TTC549 (cell line): Measurements from ENCODE around the gene DLGAP4.

Experiments
- FAIRE-seq: peaks from 2 replicates; lab custom pipeline; 2012; peaks lifted over from hg19 to GRCh38; lab: Jason Lieb, UNC

Gene DLGAP4

DNA sequence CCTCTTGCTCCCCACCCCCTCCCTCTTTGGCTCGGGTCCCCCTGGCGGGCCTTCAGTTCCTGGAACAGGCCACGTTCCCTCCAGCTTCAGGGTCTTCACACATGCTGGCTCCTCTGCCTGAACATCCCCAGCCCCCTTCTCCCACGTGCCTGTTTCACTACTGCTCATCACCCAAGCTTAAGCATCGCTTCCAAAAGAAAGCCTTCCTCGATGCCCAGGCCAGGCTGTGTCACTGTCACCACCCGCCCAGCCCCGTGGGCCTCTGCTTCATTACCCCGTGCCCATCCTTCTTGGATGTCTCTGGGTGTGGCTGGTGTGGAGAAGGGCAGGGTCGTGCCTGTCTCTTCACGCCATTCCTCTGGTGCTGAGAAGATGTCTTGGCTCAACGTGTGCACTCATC, 2.8 kb downstream of the DLGAP4 start:
- FAIRE-seq, result no peak

DNA sequence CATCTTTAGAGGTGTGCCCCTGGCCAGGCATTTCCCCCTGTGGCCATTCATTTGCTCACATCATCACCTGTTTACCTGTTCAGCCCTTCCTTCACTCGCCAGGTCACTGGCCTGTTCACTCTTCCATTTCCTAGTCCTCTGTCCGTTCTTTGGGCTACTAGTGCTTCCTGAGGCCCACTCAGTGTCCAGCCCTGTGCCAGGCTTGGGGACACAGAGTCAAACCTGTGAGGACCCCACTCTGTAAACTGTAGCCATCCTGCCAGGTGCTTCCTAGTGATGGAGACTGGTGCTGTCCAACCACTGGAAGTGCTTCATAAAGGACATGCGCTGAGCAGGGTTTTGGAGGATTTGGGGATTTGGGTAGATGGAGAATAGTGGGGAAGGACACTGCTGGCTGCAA, 3.5 kb downstream of the DLGAP4 start:
- no peak for FAIRE-seq

DNA sequence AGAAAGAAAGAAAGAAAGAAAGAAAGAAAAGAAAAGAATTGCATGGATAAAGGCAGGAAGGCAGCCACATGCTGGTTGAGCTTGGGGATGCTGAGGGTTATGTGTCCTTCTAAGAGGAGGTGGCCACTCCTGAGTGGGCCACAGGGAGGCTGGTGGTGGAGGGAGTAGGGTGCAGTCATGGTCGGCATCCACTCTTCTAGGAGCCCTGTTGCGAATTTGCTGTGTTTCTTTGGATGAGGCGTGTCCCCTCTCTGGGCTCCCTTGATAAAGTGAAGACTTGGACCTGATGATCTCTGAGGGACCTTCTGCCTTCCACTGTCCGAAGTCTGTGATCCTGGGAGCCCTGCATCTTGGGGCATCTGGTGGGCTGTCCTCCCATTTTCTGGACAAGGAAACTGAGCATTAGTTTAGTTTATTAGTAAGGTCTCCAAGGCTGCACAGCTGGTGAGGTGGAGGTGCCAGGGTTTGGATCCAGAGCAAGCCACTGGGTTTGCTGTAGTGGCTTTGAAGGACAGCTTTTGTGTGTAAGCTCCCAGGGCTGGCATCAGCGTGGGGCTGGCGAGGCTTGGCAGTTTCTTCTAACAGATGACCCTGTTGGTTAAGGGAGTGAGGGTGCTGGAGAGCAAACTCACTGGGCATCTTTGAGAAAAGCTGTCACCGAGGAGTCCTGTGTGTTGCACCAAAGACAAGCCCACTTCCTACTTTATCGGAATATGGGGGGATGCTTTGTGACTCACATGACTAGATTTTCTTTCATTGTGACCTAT, 4.3 kb downstream of the DLGAP4 start:
- FAIRE-seq, result no peak

DNA sequence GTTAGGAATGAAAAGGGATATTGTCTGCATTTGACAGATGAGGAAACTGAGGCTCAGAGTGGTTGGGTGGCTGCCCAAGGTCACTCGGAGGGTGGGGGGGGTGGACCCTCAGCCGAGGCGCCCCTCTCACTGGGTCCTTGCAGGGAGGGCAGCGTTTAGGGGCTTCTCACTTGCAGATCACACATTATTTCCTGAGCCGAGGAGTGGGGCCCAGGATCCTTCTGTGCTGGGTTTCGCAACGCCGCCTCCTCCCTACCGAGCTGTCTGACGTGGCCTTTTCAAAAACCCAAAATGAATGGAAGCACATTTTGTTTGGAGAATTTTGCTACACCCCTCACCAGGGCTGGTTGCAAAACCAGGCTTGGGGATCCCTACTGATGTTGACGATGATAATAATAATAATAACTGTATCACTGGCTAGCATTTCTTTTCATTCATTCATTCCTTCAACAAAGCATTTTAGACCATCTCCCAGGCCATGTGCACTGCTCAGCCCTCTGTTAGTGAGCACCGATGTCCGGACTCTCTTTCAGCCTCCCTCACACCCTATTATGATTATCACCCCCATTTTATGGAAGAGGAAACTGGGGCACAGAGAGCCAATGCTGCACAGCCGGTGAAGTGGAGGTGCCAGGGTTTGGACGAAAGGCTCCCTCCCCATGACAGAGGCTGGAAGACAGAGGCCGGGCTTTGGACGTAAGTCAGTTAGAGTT, 5.2 kb downstream of the DLGAP4 start:
- FAIRE-seq, result no peak

DNA sequence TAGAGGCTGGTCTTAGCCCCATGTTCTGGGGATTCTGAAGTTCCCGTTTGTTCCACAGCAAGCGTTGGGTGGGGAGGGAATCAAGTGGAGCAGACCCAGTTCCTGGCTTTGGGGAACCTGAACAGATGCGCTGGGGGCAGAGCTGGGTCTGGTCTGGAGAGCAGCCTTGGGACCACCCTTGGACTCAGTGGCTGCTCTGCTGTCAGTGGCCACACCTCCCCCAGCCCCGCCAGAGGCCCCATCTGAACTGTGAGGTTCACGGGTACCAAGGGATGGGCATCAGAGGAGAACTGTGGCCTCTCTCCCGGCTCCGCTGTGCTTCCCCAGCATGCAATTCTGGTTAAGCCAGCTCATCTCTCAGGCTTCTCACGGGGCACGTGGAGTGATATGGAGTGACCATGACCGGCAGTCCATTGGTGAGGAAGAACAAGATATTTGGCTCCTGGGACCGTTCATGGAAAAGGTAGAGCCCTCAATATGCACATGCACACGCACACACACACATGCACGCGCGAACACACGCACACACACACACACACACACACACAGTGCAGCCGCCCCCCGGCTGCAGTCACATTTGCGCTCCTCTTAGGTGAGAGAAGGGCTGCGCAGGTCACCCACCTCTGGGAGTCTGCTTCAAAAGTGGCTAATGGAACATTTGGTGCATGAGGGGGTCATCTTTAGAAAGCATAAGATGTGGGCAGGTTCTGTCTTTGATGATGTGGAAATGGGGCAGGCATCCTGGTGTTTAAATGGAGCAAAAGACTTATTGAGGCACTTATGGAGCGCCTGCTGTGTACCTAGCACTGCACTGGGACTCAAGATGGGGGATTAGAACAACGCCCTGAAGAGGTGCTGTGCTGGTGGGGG, 6.0 kb downstream of the DLGAP4 start:
- FAIRE-seq, result no peak

DNA sequence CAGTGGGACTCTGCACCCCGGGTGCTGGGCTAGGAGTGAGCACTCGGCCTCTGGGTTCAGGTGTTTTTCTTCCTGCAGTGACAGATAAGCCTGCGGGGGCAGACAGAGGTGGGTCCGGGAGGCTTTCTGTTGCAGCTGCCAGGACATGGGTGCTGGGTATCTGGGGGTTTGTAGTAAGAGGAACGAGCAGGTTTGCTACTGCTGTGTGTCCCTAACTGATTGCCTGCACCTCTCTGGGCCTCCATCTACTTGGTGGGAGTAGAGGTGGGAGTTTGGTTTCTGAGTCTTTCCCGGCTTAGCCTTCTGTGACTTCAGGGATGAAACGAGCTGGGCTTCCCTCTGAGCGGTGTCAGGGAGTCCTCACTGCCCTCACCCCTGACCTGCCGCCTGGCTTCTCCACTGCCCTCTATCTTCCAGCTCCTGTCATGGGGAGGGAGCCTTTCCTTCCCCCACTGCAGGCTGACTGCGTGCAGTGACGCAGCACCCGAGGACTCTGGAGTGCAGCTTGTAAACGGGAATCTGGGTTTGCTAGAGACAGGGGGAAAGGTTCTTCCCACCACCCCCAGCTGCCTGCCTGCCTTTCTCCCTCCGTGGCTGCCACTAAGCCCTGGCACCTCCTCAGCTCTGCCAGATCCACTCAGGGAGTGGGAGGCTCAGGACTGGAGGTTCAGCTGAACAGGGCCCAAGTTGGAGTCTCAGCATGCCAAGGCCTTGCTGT, 6.7 kb downstream of the DLGAP4 start:
- no peak for FAIRE-seq

DNA sequence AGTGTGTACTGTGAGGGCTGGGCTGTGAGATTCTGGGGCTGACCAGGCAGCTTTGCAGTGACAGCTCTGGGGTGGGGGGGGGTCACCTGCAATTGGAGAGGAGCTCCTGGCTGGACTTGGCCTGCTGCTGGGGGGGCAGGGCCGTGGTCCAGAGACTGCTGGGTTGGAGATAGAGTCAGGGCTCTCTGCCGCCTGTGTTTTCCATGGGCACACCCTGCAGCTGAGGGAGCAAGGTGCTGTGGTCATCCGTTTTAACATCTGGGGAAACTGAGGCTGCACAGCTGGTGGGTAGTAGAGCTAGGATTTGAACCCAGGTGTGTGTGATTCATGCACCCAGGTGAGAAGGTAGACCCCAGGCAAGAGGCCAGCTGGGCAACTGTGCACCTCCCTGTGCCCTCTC, 7.3 kb downstream of the DLGAP4 start:
- FAIRE-seq, result no peak

DNA sequence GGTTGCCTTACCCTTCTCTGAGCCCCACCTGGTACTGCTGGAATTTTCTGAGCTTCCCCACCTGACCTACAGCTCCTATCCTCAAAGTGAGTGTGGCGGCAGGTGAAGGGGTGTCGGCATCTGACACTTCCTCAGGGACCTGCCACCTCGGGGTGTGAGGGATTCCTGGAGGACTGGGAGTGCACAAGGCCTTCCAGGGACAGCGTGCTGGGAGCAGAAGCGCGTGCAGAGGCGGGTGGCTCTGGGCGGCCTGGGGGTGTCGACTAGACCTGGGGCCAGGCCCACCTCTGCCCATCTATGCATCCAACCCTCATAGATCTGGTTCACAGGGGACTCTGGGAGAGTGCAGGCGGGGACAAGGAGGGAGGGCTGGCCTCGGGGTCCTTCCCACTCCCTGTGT, 7.8 kb downstream of the DLGAP4 start:
- no peak for FAIRE-seq

DNA sequence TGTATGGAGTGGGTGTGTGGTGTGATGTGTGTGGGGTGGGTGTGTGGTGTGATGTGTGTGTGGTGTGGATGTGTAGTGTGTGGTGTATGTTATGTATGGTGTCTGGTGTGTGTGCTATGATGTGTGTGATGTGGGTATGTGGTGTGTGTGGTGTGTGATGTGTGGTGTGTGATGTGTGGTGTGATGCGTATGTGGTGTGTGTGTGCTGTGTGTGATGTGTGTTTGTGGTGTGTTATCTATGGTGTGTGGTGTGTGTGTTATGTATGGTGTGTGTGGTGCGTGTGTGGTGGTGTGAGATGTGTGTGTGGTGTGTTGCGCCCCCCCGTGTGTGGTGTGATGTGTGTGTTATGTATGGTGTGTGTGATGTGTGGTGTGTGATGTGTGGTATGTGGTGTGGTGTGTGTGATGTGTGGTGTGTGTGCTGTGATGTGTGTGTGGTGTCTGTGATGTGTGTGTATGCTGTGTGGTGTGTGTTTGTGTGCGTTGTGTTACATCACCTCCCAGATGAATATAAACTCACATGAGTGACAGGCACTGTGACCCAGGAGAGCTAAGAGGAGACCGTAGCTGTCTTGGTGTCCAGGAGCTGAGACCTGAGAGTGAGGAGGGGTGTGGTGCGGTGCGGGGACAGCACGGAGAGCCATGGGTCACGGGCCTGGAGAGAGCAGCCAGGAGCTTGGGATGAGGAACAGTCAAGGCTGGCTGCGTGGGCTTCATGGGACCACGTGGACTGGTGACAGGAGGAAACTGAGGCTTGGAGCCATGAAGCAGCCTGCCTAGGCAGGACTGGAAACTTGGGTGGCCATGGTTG, 8.8 kb downstream of the DLGAP4 start:
- FAIRE-seq, result no peak

DNA sequence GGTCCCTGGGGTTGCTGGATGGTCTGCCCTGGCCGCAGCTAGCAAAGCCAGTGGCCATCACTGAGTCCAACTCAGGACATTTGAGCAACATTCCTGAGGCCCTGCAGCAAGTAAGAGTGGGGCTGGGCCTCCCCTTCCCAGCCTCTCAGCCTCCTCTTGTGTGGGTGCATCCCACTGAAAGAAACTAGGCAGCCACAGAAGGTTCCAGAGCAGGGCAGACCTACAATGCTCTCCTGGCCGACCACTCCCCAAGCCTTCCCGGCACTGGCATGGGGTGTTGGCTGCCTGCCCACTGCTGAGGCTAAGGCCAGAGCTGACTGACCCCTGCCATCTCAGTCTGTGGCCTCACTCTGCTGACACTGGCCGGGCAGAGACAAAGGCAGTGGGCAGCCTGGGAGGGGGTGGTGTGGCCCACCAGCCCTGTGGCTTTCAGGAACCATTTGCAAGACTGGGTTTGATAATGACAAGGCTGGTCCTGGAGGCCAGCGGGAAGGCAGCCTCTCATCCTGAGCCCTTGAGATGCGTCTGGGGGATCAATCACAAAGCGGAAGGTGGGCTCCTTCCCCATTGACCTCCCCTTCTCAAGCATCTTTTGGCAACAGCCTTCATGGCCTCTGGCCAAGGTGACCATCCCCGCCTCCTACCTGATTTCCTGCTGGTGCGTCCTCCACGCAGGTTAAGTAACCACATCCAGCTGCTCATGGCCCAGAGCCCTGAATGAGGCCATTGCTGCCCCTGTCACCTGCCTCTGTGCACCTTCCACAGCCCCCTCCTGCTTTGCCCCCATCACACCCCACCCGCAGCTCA, 9.6 kb downstream of the DLGAP4 start:
- no peak for FAIRE-seq

DNA sequence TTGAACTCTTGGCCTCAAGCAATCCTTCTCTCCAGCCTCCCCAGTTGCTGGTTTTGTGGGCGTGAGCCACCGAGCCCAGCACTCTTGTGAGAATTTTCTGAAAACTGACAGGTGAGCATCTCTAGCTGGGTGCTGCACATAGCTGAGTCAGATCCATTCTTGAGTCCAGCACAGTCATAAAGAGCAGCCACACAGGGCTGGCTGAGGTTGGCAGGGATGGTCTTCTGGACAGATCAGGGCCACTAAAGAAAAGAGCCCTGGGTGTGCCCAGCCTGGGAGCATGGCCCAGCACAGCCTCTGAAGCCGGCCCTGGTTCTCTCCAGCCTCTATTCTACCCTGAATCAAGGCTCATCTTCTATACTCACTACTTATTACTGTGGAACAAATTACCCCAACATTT, 11.5 kb downstream of the DLGAP4 start:
- no peak for FAIRE-seq

DNA sequence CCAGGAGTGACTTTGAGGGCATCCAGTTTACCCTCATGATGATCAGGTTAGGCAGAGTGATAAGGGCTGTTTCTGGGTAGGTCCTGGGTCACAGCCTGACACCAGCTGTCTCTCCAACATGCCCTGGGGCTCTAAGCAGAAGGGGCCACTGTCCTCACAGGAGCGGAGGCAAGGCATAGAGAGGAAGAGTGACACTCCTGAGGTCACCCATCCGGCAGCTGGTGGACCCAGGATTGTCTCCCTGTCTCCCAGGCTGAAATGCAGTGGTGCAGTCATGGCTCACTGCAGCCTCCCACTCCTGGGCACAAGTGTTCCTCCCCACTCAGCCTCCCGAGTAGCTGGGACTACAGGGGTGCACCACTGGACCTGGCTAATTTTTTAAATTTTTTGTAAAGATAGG, 12.0 kb downstream of the DLGAP4 start:
- no peak for FAIRE-seq

DNA sequence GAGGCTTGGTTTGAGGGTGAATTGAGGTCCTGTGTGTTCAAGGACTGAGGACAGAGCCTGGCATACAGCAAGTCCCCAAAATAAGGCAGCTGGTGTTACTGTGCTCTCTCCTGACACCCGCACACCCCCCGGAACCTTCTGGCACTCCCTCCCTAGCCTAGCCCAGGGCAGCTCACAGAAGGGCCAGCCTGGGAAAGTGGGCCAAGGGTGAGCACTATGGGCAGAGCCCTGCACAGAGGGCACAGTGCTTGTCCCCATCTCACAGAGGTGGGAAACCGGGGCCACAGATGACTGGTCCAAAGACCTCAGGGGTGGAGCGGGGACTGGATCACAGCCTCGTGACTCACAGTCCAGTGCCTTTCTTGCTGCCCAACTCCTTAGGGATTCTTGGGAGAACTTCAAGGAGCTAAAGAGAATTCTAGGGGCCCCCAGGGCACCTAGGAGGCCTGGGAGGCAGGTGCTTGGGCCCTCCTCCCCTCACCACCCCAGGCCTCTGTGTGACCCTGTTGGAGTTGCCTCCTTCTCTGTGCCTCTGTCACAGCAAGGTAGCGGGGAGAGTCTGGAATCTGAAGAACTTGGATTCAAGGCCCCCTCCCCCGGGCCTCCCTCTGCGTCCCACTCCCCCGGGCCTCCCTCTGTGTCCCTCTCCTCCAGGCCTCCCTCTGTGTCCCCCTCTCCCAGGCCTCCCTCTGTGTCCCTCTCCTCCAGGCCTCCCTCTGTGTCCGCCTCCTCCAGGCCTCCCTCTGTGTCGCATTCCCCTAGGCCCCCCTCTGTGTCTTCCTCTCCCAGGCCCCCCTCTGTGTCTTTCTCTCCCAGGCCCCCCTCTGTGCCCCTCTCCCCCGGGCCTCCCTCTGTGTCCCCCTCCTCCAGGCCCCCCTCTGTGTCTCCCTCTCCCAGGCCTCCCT, 13.5 kb downstream of the DLGAP4 start:
- FAIRE-seq, result no peak

DNA sequence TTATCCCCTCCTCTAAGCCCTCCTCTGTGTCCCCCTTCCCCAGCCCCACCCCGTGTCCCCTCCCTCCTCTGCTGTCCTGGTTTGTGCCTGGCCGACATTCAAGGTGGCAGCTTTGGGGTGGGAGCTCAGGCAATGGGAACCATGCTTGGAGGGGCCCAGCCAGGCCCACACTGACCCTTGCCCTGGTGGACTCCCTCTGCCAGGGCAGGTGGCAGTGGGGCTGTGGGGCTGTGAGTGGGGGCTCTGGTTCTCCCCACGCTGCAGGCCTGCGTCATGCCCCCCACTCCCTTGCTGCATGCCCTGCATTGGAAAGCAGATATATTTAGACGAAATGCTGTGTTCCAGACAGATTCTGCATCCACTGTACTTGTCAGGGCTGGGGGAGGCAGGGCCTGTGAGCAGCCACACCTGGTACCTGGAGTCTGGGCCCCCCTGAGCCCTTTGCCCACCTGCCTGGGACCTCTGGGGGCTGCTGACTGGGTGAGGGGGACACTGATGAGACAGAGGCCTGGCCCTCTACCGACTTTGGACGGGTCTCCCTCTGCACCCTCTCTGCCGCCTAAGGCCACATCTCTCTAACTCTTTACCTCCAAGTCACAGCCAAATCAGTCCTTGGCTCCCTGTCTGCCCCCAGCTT, 14.2 kb downstream of the DLGAP4 start:
- no peak for FAIRE-seq

DNA sequence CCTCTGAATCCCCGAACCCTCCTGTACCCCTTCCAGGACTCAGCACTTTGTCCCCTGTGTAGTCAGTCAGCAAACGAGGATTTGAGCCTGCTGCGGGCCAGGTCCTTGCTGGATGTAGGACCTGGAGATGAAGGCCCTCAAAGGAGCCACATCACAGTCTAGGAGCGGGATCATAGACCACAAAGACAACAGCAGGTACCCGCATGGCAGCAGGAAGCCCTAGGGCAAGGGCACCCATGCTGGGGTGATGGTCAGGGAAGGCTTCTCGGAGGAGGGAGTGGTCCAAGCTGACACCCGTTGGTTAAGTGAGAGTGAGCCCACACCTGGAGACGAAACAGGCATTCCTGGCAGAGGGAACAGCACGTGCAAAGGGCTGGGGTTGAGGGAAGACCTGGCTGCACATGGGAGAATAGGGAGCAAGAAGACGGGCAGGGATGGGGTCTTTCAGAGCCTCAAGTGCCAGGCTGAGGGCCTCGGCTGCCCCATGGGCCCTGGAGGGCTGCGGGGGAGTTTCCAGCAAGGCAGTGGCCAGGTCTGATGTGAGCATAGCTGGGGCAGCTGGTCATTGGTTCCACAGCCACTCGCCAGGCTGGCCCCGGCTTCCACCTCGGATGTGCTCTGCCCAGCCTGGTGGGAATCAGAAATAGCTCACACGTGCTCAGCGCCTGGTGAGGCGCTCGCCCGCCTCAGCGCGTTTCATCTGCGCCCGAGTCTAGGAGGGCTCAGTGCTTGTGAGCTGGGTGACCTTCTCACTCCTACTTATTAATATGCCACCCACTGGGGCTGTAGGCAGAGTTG, 15.0 kb downstream of the DLGAP4 start:
- no peak for FAIRE-seq

DNA sequence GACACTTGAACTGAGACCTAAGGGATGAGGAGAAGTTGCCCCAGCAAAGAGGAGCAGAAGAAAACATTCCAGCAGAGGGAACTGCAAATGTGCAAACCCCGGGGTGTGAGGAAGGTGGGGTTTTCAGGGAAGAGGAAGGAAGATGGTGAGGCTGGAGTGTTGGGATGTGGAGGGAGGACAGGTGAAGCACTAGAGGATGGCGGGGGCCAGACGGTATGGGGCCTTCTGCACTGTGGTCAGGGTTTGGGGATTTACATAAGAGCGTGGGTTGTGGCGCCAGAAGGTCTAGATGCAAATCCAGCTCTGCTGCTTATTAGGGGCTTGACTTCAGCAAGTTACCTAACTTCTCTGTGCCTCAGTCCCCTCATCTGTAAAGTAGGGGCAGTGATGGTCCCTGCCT, 16.0 kb downstream of the DLGAP4 start:
- FAIRE-seq, result no peak

DNA sequence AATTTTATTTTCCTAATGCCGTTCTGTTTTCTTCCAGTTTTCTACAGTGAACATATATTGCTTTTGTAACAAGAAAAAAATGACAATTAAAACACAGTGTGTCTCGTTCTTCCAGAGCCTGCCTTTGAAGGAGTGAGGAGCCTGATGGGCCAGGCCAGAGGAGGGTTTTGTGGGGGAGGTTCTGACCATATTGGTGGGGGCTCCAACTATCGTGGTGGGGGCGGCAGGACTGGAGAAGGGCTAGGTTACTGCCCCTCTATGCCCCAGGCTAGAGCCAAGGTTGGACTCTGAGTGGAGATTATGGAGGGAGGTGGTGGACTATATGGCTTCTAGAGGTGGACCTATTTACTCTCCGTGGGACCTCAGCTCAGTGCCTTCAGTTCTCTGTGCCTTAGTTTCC, 24.0 kb downstream of the DLGAP4 start:
- FAIRE-seq, result no peak

DNA sequence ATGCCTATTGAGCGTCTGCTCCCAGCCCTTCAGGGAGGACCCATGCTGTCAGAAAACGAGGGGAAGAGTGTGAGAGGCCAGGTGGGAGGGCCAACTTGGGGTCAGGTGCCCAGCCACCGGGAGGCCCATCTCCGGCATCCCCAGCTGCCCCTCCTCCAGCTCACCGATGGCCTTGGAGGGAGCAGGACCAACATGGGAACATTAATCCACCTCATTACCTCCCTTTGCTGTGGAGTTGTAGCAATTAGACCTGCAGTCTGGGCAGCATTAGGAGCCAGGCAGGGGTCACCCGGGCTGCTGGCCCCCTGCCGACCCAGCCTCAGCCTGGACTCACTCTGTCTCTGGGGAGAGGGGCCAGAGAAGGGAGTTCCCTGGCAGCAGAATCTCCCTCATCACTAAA, 25.1 kb downstream of the DLGAP4 start:
- FAIRE-seq, result no peak
